GM23248 (cell line): Measurements from ENCODE around the gene ZNF80. TPM values are rescaled to one million over a fixed set of nuclear protein-coding genes. Genes with fewer than 3 reads are reported as not detected.
"Not testable (repeated sequence)": the region's sequence is repeated elsewhere in the genome, so short reads cannot be mapped to it uniquely, and the experiment has no call there.

Experiments
- DNase-seq: peaks from one replicate; pipeline ENCODE4 v3.0.0-alpha.2; 2015
- H2AFZ ChIP-seq: fragments of 200-600 bp; sonication (generic); 2 replicates; pipeline ENCODE4 v1.6.1; 2016; ENCODE audit warnings: antibody characterized with exemption
- H3F3A ChIP-seq: fragments of 200-600 bp; sonication (generic); 2 replicates; pipeline ENCODE4 v1.6.1; 2016; ENCODE audit warnings: mild to moderate bottlenecking, antibody characterized with exemption, mixed run types; ENCODE audit not compliant: insufficient read depth
- H3K27ac ChIP-seq: fragments of 200-600 bp; sonication (generic); 2 replicates; pipeline ENCODE4 v1.5.1; 2016; ENCODE audit warnings: mild to moderate bottlenecking
- H3K27me3 ChIP-seq: fragments of 200-600 bp; sonication (generic); replicated peaks from 2 replicates; pipeline ENCODE4 v1.6.1; 2016; ENCODE audit warnings: mild to moderate bottlenecking; ENCODE audit not compliant: insufficient read depth
- H3K36me3 ChIP-seq: fragments of 200-600 bp; sonication (generic); 2 replicates; pipeline ENCODE4 v1.6.1; 2016; ENCODE audit warnings: low read depth, mild to moderate bottlenecking
- H3K4me1 ChIP-seq: fragments of 200-600 bp; sonication (generic); 2 replicates; pipeline ENCODE4 v1.6.1; 2016; ENCODE audit warnings: mild to moderate bottlenecking; ENCODE audit not compliant: insufficient read depth
- H3K4me2 ChIP-seq: fragments of 200-600 bp; sonication (generic); one replicate; pipeline ENCODE4 v1.6.1; 2016; ENCODE audit warnings: mild to moderate bottlenecking; ENCODE audit not compliant: unreplicated experiment
- H3K4me3 ChIP-seq: fragments of 200-600 bp; sonication (generic); 2 replicates; pipeline ENCODE4 v1.5.1; 2016; ENCODE audit warnings: mild to moderate bottlenecking
- H3K79me2 ChIP-seq: fragments of 200-600 bp; sonication (generic); 2 replicates; pipeline ENCODE4 v1.6.1; 2016; ENCODE audit warnings: mild to moderate bottlenecking; ENCODE audit not compliant: insufficient read depth
- H3K9ac ChIP-seq: fragments of 200-600 bp; sonication (generic); 2 replicates; pipeline ENCODE4 v1.6.1; 2016; ENCODE audit warnings: mild to moderate bottlenecking
- H3K9me2 ChIP-seq: fragments of 200-600 bp; sonication (generic); 2 replicates; pipeline ENCODE4 v1.6.1; 2016; ENCODE audit warnings: mixed run types, mild to moderate bottlenecking, moderate library complexity; ENCODE audit not compliant: insufficient read depth
- H3K9me3 ChIP-seq: fragments of 200-600 bp; sonication (generic); one replicate; pipeline ENCODE4 v1.6.1; 2017; ENCODE audit warnings: low read depth
- H4K20me1 ChIP-seq: fragments of 200-600 bp; sonication (generic); 2 replicates; pipeline ENCODE4 v1.6.0; 2016; ENCODE audit not compliant: insufficient read depth
- EZH2 ChIP-seq: fragments of 200-600 bp; sonication (generic); IDR thresholded peaks from 2 replicates; pipeline ENCODE4 v1.6.1; 2018; ENCODE audit warnings: antibody characterized with exemption, mild to moderate bottlenecking; ENCODE audit not compliant: insufficient read depth, poor library complexity, severe bottlenecking
- EZH2phosphoT487 ChIP-seq: fragments of 200-600 bp; sonication (generic); IDR thresholded peaks from 2 replicates; pipeline ENCODE4 v1.6.1; 2018; ENCODE audit warnings: antibody characterized with exemption, moderate library complexity, mild to moderate bottlenecking, low read depth; ENCODE audit not compliant: insufficient read depth
- WGBS, 2 experiments: methylation state at CpG; one replicate each; pipeline ENCODE4 v1.1.6; 2015 to 2017; ENCODE audit warnings: low lambda C conversion rate in 2 of 2, low coverage in 1 of 2; ENCODE audit errors: missing lambda C conversion rate in 2 of 2; 5-methylcytosine and 5-hydroxymethylcytosine counted together
- in situ Hi-C: fragments of 300-500 bp; cut with MboI; formaldehyde crosslinking; loops from 2 replicates; pipeline ENCODE4 v1.15.0; 2020
- polyA plus RNA-seq: library from polyadenylated mRNA; unstranded; fragments of >200 nt; fragmentation: Nextera tagmentation; extraction: Ambion mirVana; gene quantifications from 2 replicates; pipeline ENCODE4 v1.2.1, GENCODE V29; 2016
- total RNA-seq: library from RNA; depleted of rRNA; stranded (reverse); fragments of >200 nt; shearing (Covaris generic); gene quantifications from 2 replicates; pipeline ENCODE4 v1.2.3, GENCODE V29; 2014; rRNA removed

Gene ZNF80
- total RNA-seq, result not detected in 2 replicates
- not detected in 2 replicates for polyA plus RNA-seq

DNA sequence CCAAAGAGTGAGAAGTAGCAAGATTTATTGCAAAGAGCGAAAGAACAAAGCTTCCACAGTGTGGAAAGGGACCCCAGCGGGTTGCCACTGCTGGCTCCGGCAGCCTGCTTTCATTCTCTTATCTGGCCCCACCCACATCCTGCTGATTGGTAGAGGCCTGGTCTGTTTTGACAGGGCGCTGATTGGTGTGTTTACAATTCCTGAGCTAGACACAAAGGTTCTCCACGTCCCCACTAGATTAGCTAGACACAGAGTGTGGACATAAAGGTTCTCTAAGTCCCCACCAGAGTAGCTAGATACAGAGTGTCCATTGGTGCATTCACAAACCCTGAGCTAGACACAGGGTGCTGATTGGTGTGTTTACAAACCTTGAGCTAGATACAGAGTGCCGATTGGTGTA, at the start of gene ZNF80:
Gene ZNF80, minus strand, starts transcription at position 101 of the 400 bp plus-strand sequence. CDS start 504 bp downstream, outside the sequence.
- in situ Hi-C loops, result not testable (repeated sequence)

DNA sequence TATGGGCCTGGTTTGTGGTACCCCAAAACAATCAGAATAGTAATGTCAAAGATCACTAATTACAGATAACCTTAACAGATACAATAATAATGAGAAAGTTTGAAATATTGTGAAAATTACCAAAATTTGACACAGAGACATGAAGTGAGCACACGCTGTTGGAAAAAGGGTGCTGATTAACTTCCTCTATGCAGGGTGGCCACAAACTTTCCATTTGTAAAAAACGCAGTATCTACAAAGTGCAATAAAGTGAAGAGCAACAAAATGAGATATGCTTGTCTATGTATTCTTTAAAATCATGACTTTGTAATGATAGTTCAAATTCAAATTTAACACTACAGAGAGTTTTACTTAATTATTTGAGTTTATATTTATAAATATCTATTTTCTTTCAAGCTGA, 48.9 kb upstream of the ZNF80 start:
- H3K27ac ChIP-seq, result no peak overlapping the region
- H3K9ac ChIP-seq, result no peak overlapping the region
- in situ Hi-C loops, result no loop called here
- H3K9me2 ChIP-seq, result no peaks in the 10 kb centered on the region
- TF ChIP-seq EZH2 (no peak), EZH2phosphoT487 (no peak)
- H3F3A ChIP-seq, result no peaks in the 10 kb centered on the region
- no peaks in the 10 kb centered on the region for H3K79me2 ChIP-seq
- H3K4me2 ChIP-seq, result no peak overlapping the region
- H3K36me3 ChIP-seq, result no peaks in the 10 kb centered on the region
- H4K20me1 ChIP-seq, result no peaks in the 10 kb centered on the region
- DNase-seq, result no peak
- H2AFZ ChIP-seq, result no peak overlapping the region
- WGBS, 2 experiments, result 82 to 84% methylated on average over 2 of the region's 2 CpGs
- H3K9me3 ChIP-seq, result no peaks in the 10 kb centered on the region
- H3K4me3 ChIP-seq, result no peak overlapping the region
- no peaks in the 10 kb centered on the region for H3K27me3 ChIP-seq
- no peaks in the 10 kb centered on the region for H3K4me1 ChIP-seq

More for the DNA sequence above, at the start of gene ZNF80:
- not testable (repeated sequence) for H3K4me3 ChIP-seq, H2AFZ ChIP-seq, H3K9me2 ChIP-seq, H4K20me1 ChIP-seq, H3K27ac ChIP-seq, DNase-seq, H3F3A ChIP-seq, H3K79me2 ChIP-seq, H3K4me1 ChIP-seq, H3K36me3 ChIP-seq, H3K27me3 ChIP-seq, H3K9ac ChIP-seq, H3K9me3 ChIP-seq, H3K4me2 ChIP-seq
- WGBS, 2 experiments, result 37 to 62% methylated on average over 2 to 5 of the region's 6 CpGs

- Histone ChIP-seq H3K79me2 (no peaks in the 10 kb centered on the region), H3F3A (no peaks in the 10 kb centered on the region), H3K9me2 (no peaks in the 10 kb centered on the region), H3K4me2 (no peak overlapping the region), H2AFZ (no peak overlapping the region), H3K27ac (no peak overlapping the region), H3K9ac (no peak overlapping the region), H3K9me3 (no peaks in the 10 kb centered on the region), H3K27me3 (no peaks in the 10 kb centered on the region), H3K36me3 (no peaks in the 10 kb centered on the region), H4K20me1 (no peaks in the 10 kb centered on the region), H3K4me3 (no peak overlapping the region), H3K4me1 (no peaks in the 10 kb centered on the region)
- no peak for TF ChIP-seq EZH2
- TF ChIP-seq EZH2phosphoT487, result no peak
- DNase-seq, result no peak
- in situ Hi-C loops, result no loop called here
- WGBS, 2 experiments, result 81 to 87% methylated on average over 3 of the region's 3 CpGs
Measured at GRCh38 chr3:114285648-114286230, 48.4 kb upstream of the ZNF80 start.

DNA sequence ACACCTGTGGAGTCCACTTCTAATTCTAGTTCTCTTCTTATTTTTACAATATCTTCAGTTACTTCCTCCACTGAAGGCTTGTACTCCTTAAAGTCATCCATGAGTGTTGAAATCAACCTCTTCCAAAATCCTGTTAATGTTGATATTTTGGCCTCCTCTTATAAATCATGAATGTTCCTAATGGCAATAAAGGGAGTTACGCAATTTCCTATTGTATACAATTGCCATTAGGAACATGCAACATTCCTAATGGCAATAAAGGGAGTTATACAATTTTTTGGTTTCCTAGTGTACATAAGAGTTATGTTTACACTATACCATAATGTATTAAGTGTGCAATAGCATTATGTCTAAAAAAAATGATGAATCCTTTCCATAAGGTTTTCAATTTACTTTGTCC, 47.3 kb upstream of the ZNF80 start:
- no peak overlapping the region for H2AFZ ChIP-seq
- H4K20me1 ChIP-seq, result no peaks in the 10 kb centered on the region
- no peak overlapping the region for H3K4me3 ChIP-seq
- no peak for TF ChIP-seq EZH2phosphoT487
- no peak for TF ChIP-seq EZH2
- H3K27me3 ChIP-seq, result no peaks in the 10 kb centered on the region
- in situ Hi-C loops, result no loop called here
- no peaks in the 10 kb centered on the region for H3K79me2 ChIP-seq
- DNase-seq, result no peak
- WGBS, 2 experiments, result 72 to 82% methylated on average over 1 of the region's 1 CpG
- no peak overlapping the region for H3K4me2 ChIP-seq
- no peaks in the 10 kb centered on the region for H3K4me1 ChIP-seq
- H3K9me3 ChIP-seq, result no peaks in the 10 kb centered on the region
- H3K36me3 ChIP-seq, result no peaks in the 10 kb centered on the region
- no peak overlapping the region for H3K27ac ChIP-seq
- H3K9me2 ChIP-seq, result no peaks in the 10 kb centered on the region
- H3F3A ChIP-seq, result no peaks in the 10 kb centered on the region
- H3K9ac ChIP-seq, result no peak overlapping the region

DNA sequence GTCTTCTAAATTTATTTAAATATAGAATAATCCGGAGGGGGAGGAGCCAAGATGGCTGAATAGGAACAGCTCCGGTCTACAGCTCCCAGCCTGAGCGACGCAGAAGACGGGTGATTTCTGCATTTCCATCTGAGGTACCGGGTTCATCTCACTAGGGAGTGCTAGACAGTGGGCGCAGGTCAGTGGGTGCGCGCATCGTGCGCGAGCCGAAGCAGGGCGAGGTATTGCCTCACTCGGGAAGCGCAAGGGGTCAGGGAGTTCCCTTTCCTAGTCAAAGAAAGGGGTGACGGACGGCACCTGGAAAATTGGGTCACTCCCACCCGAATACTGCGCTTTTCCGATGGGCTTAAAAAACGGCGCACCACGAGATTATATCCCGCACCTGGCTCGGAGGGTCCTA, 39.5 kb upstream of the ZNF80 start:
- H3K27ac ChIP-seq, in situ Hi-C loops: not testable (repeated sequence)

More for the DNA sequence above, 39.5 kb upstream of the ZNF80 start:
- H3K9me3 ChIP-seq, H3K9ac ChIP-seq, DNase-seq, H2AFZ ChIP-seq, H3K4me3 ChIP-seq, H3K27me3 ChIP-seq, H3K79me2 ChIP-seq, H3F3A ChIP-seq, H3K4me2 ChIP-seq, H3K4me1 ChIP-seq, H3K9me2 ChIP-seq, H3K36me3 ChIP-seq, H4K20me1 ChIP-seq: not testable (repeated sequence)
- 88 to 96% methylated on average over 15 to 16 of the region's 26 CpGs for WGBS, 2 experiments
